Stimulated activated CD4-positive, alpha-beta T cell treated with anti-CD3 and anti-CD28 coated beads, Interleukin-4, amount 100 ng/mL, for 1 hour (primary cell): ENCODE measurements around the gene HIVEP2.
A peak's percentile ranks its signal among the peaks of the same experiment; 100 is the strongest.

Source experiments
- DNase-seq: peaks from one replicate; pipeline ENCODE4 v3.0.0-alpha.2; 2020

Gene HIVEP2

GRCh38 chr6:142857233-142857761 lies 87.7 kb downstream of the HIVEP2 start:
- no peak for DNase-seq

- DNase-seq = no peak
These were observed 88.2 kb downstream of the HIVEP2 start for GRCh38 chr6:142856624-142857232.

GRCh38 chr6:142855893-142856623 lies 88.9 kb downstream of the HIVEP2 start:
- no peak for DNase-seq

GRCh38 chr6:142854589-142855488 lies 90.1 kb downstream of the HIVEP2 start:
- DNase-seq = no peak

GRCh38 chr6:142853244-142854180 lies 91.5 kb downstream of the HIVEP2 start:
- no peak for DNase-seq

- no peak for DNase-seq
These were observed 93.4 kb downstream of the HIVEP2 start for GRCh38 chr6:142851601-142852000.

- DNase-seq = no peak
These were observed 94.1 kb downstream of the HIVEP2 start for GRCh38 chr6:142850679-142851423.

GRCh38 chr6:142848976-142849375 lies 96.0 kb downstream of the HIVEP2 start:
- DNase-seq = no peak

- no peak for DNase-seq
These were observed 96.8 kb downstream of the HIVEP2 start for GRCh38 chr6:142848156-142848555.

GRCh38 chr6:142846883-142847287 lies 98.1 kb downstream of the HIVEP2 start:
- DNase-seq = no peak

GRCh38 chr6:142846459-142846831 lies 98.5 kb downstream of the HIVEP2 start:
- no peak for DNase-seq

- peak; percentile 41 for DNase-seq
These were observed 99.1 kb downstream of the HIVEP2 start for GRCh38 chr6:142845624-142846458.

- no peak for DNase-seq
These were observed 99.8 kb downstream of the HIVEP2 start for GRCh38 chr6:142845143-142845571.

- DNase-seq = no peak
These were observed 100.8 kb downstream of the HIVEP2 start for GRCh38 chr6:142844065-142844755.

- no peak for DNase-seq
These were observed 101.6 kb downstream of the HIVEP2 start for GRCh38 chr6:142843361-142843760.

- DNase-seq = no peak
These were observed 102.3 kb downstream of the HIVEP2 start for GRCh38 chr6:142842418-142843261.

- DNase-seq = no peak
These were observed 103.1 kb downstream of the HIVEP2 start for GRCh38 chr6:142841915-142842314.

- no peak for DNase-seq
These were observed 105.3 kb downstream of the HIVEP2 start for GRCh38 chr6:142839686-142840040.
